GM18507 (cell line): Measurements from ENCODE around the gene ZNF205.
A peak's percentile ranks its signal among the peaks of the same experiment; 100 is the strongest.
"Not testable (repeated sequence)": the region's sequence is repeated elsewhere in the genome, so short reads cannot be mapped to it uniquely, and the experiment has no call there.

Experiments used
- DNase-seq: peaks from one replicate; pipeline ENCODE4 v3.0.0; 2011; ENCODE audit warnings: low read depth; ENCODE audit not compliant: insufficient read length; ENCODE audit errors: extremely low spot score
- FAIRE-seq: peaks from 2 replicates; lab custom pipeline; 2011; peaks lifted over from hg19 to GRCh38; lab: Jason Lieb, UNC

The ZNF205 gene

GRCh38 chr16:3158510-3159314 lies 46.3 kb downstream of the ZNF205 start:
- DNase-seq (peak; percentile 85), FAIRE-seq (peak; percentile 80)

- DNase-seq (no peak), FAIRE-seq (no peak)
Measured at GRCh38 chr16:3161235-3162018, 49.0 kb downstream of the ZNF205 start.

- DNase-seq (no peak), FAIRE-seq (no peak)
Measured at GRCh38 chr16:3164121-3164991, 52.0 kb downstream of the ZNF205 start.

GRCh38 chr16:3165111-3165822 lies 52.9 kb downstream of the ZNF205 start:
- FAIRE-seq = no peak
- no peak for DNase-seq

GRCh38 chr16:3166505-3166886 lies 54.1 kb downstream of the ZNF205 start:
- FAIRE-seq (no peak), DNase-seq (no peak)

- not testable (repeated sequence) for DNase-seq, FAIRE-seq
Measured at GRCh38 chr16:3168729-3169128, 56.3 kb downstream of the ZNF205 start.
